SU-DHL-6 (cell line): ENCODE data around the gene MIB2.

Experiments used
- H2AFZ ChIP-seq: fragments of 200-600 bp; sonication (generic); 2 replicates; pipeline ENCODE4 v1.6.1; 2014; ENCODE audit warnings: low read depth, mild to moderate bottlenecking, moderate library complexity, mixed read lengths, antibody characterized with exemption, low read length; ENCODE audit not compliant: severe bottlenecking
- H3F3A ChIP-seq: fragments of 200-600 bp; shearing (Covaris generic); 2 replicates; pipeline ENCODE4 v1.6.0; 2016; ENCODE audit warnings: antibody characterized with exemption, mild to moderate bottlenecking; ENCODE audit not compliant: insufficient read depth
- H3K27ac ChIP-seq: fragments of 200-600 bp; sonication (generic); 2 replicates; pipeline ENCODE4 v1.5.1; 2016; ENCODE audit warnings: low read depth, mild to moderate bottlenecking, low read length, moderate library complexity, mixed read lengths
- H3K27me3 ChIP-seq: fragments of 200-600 bp; sonication (generic), shearing (Covaris generic); 2 replicates; pipeline ENCODE4 v1.6.0; 2014; ENCODE audit warnings: mild to moderate bottlenecking, low read length
- H3K36me3 ChIP-seq: fragments of 200-600 bp; sonication (generic); 2 replicates; pipeline ENCODE4 v1.6.1; 2014; ENCODE audit warnings: mild to moderate bottlenecking, low read length, mixed read lengths
- H3K4me2 ChIP-seq: fragments of 300-600, 200-600 bp; shearing (Covaris generic), sonication (generic); 2 replicates; pipeline ENCODE4 v1.6.0; 2014; ENCODE audit warnings: low read length, low read depth, mild to moderate bottlenecking; ENCODE audit not compliant: poor library complexity, severe bottlenecking
- H3K4me3 ChIP-seq: fragments of 200-600 bp; sonication (generic); 2 replicates; pipeline ENCODE4 v1.5.1; 2014; ENCODE audit warnings: antibody characterized with exemption, low read length, mild to moderate bottlenecking, mixed read lengths; ENCODE audit not compliant: insufficient read depth, poor library complexity, severe bottlenecking
- H3K79me2 ChIP-seq: fragments of 200-600 bp; sonication (generic); 2 replicates; pipeline ENCODE4 v1.6.1; 2014; ENCODE audit warnings: mild to moderate bottlenecking, low read length, moderate library complexity; ENCODE audit not compliant: insufficient read depth
- H3K9ac ChIP-seq: fragments of 200-600 bp; sonication (generic); 2 replicates; pipeline ENCODE4 v1.7.0; 2014; ENCODE audit warnings: mild to moderate bottlenecking, low read length
- H3K9me2 ChIP-seq: fragments of 200-600 bp; sonication (generic); replicated peaks from 2 replicates; pipeline ENCODE4 v1.6.1; 2014; ENCODE audit warnings: low read length; ENCODE audit not compliant: insufficient read depth
- H3K9me3 ChIP-seq: fragments of 200-600 bp; sonication (generic); 2 replicates; pipeline ENCODE4 v1.6.1; 2014; ENCODE audit warnings: low read length, mixed read lengths; ENCODE audit not compliant: insufficient read depth
- H4K20me1 ChIP-seq: fragments of 200-600 bp; sonication (generic); 2 replicates; pipeline ENCODE4 v1.6.1; 2014; ENCODE audit warnings: low read depth, mild to moderate bottlenecking, antibody characterized with exemption, low read length, moderate library complexity, mixed read lengths
- EZH2phosphoT487 ChIP-seq: fragments of 200-600 bp; sonication (generic), shearing (Covaris generic); conservative IDR thresholded peaks from 2 replicates; pipeline ENCODE4 v1.6.1; 2018; ENCODE audit warnings: mild to moderate bottlenecking, antibody characterized with exemption, low read length, moderate library complexity, mixed read lengths
- TF ChIP-seq, protein P1 (sequence below): fragments of 200-600 bp; sonication (generic); IDR thresholded peaks from one replicate; pipeline ENCODE4 v1.5.1; 2017; ENCODE audit warnings: antibody characterized with exemption, mild to moderate bottlenecking, low read length, moderate library complexity; ENCODE audit not compliant: insufficient read depth, poor library complexity, severe bottlenecking

MIB2 gene

GRCh38 chr1:1665815-1666251 is 50.5 kb downstream of the MIB2 start:
- no peaks in the 10 kb centered on the region for H4K20me1 ChIP-seq
- TF ChIP-seq EZH2phosphoT487 = no peak
- TF ChIP-seq, protein P1, sequence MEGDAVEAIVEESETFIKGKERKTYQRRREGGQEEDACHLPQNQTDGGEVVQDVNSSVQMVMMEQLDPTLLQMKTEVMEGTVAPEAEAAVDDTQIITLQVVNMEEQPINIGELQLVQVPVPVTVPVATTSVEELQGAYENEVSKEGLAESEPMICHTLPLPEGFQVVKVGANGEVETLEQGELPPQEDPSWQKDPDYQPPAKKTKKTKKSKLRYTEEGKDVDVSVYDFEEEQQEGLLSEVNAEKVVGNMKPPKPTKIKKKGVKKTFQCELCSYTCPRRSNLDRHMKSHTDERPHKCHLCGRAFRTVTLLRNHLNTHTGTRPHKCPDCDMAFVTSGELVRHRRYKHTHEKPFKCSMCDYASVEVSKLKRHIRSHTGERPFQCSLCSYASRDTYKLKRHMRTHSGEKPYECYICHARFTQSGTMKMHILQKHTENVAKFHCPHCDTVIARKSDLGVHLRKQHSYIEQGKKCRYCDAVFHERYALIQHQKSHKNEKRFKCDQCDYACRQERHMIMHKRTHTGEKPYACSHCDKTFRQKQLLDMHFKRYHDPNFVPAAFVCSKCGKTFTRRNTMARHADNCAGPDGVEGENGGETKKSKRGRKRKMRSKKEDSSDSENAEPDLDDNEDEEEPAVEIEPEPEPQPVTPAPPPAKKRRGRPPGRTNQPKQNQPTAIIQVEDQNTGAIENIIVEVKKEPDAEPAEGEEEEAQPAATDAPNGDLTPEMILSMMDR = peak; percentile 26
- H3K9me2 ChIP-seq = no peaks in the 10 kb centered on the region
- no peaks in the 10 kb centered on the region for H3K79me2 ChIP-seq
- H3F3A ChIP-seq = no peaks in the 10 kb centered on the region
- no peaks in the 10 kb centered on the region for H3K27me3 ChIP-seq
- no peaks in the 10 kb centered on the region for H3K9me3 ChIP-seq
- no peak overlapping the region for H3K4me2 ChIP-seq
- no peak overlapping the region for H2AFZ ChIP-seq
- H3K36me3 ChIP-seq = no peaks in the 10 kb centered on the region
- no peak overlapping the region for H3K4me3 ChIP-seq
- no peak overlapping the region for H3K9ac ChIP-seq
- no peak overlapping the region for H3K27ac ChIP-seq

GRCh38 chr1:1666526-1666925 is 51.2 kb downstream of the MIB2 start:
- no peaks in the 10 kb centered on the region for H4K20me1 ChIP-seq
- no peak overlapping the region for H3K4me2 ChIP-seq

GRCh38 chr1:1669468-1670440 is 54.5 kb downstream of the MIB2 start:
- no peak overlapping the region for H3K9ac ChIP-seq
- H3F3A ChIP-seq = no peaks in the 10 kb centered on the region
- no peaks in the 10 kb centered on the region for H3K36me3 ChIP-seq
- no peaks in the 10 kb centered on the region for H3K27me3 ChIP-seq
- H4K20me1 ChIP-seq = no peaks in the 10 kb centered on the region
- no peak overlapping the region for H2AFZ ChIP-seq
- no peaks in the 10 kb centered on the region for H3K9me3 ChIP-seq
- no peak overlapping the region for H3K27ac ChIP-seq
- no peaks in the 10 kb centered on the region for H3K79me2 ChIP-seq
- TF ChIP-seq EZH2phosphoT487 = no peak
- no peak overlapping the region for H3K4me3 ChIP-seq
- H3K4me2 ChIP-seq = no peak overlapping the region
- no peaks in the 10 kb centered on the region for H3K9me2 ChIP-seq

More at GRCh38 chr1:1666526-1666925, 51.2 kb downstream of the MIB2 start:
- H3K27ac ChIP-seq = no peak overlapping the region
- no peak overlapping the region for H3K9ac ChIP-seq
- H3K4me3 ChIP-seq = no peak overlapping the region
- no peaks in the 10 kb centered on the region for H3K9me2 ChIP-seq
- H2AFZ ChIP-seq = no peak overlapping the region
- no peaks in the 10 kb centered on the region for H3K9me3 ChIP-seq
- no peak for TF ChIP-seq EZH2phosphoT487
- TF ChIP-seq, protein P1 = no peak
- H3K36me3 ChIP-seq = no peaks in the 10 kb centered on the region
- H3K79me2 ChIP-seq = no peaks in the 10 kb centered on the region
- no peaks in the 10 kb centered on the region for H3K27me3 ChIP-seq
- H3F3A ChIP-seq = no peaks in the 10 kb centered on the region

DNA sequence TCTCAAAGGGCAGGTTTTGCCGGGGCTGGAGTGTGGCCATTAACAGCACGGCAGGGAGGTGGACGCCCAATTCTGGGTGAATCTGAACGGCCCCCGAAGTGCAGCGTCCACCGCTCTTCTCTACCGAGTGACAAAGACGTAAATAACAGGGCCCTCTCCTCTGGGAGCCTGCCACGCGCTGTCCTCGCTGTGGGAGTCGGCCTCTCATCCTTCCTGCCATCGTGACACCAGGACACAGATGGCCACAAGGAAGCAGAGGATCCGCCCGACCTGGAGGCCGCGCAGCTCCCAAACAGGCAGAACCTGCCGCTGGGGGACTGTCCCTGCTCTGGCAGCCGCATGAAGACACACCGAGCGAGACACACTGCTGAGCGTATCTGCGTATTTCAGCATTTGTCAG is 55.6 kb downstream of the MIB2 start:
- no peak overlapping the region for H2AFZ ChIP-seq
- H4K20me1 ChIP-seq = no peaks in the 10 kb centered on the region
- no peaks in the 10 kb centered on the region for H3F3A ChIP-seq
- no peak overlapping the region for H3K4me2 ChIP-seq
- no peaks in the 10 kb centered on the region for H3K79me2 ChIP-seq
- H3K27ac ChIP-seq = no peak overlapping the region
- H3K9ac ChIP-seq = no peak overlapping the region
- H3K4me3 ChIP-seq = no peak overlapping the region
- H3K27me3 ChIP-seq = no peaks in the 10 kb centered on the region
- no peaks in the 10 kb centered on the region for H3K36me3 ChIP-seq
- no peaks in the 10 kb centered on the region for H3K9me2 ChIP-seq
- H3K9me3 ChIP-seq = no peaks in the 10 kb centered on the region
- TF ChIP-seq, protein P1 = no peak
- TF ChIP-seq EZH2phosphoT487 = no peak
